ENCODE measurements around the gene WDFY2.

- TF ChIP-seq POLR2AphosphoS5 (IDR thresholded peaks at IDR 0.05) (no peak), POLR2A (IDR thresholded peaks at IDR 0.05) (no peak), EP300 (IDR thresholded peaks at IDR 0.05) (no peak), CTCF (IDR thresholded peaks at IDR 0.05) (no peak)
These were observed 199.3 kb downstream of the WDFY2 start for GRCh38 chr13:51783428-51784094.

Data from upper lobe of left lung (tissue), 4 donors.